ENCODE measurements around the gene PPARD. TPM values are rescaled to one million over a fixed set of nuclear protein-coding genes. Genes with fewer than 3 reads are reported as not detected.
A peak's percentile ranks its signal among the peaks of the same experiment; 100 is the strongest.

Gene PPARD
- total RNA-seq, 1 donor from 2014 or later = 9.5 TPM

GRCh38 chr6:35468181-35468979, 126.0 kb downstream of the PPARD start, which contains the start of gene RPL10A:
RPL10A (plus strand) TSS chr6:35468401; CDS start chr6:35468435, 34 bp downstream.
- DNase-seq (ENCODE audit: low read depth in 2 of 2) = peak; percentile 97 to 98

- DNase-seq (ENCODE audit: low read depth in 2 of 2) = peak in 1 of 2 donors; percentile 28
Observed at GRCh38 chr6:35468980-35469750, 126.8 kb downstream of the PPARD start.

GRCh38 chr6:35469751-35470662, 127.6 kb downstream of the PPARD start:
- DNase-seq (ENCODE audit: low read depth in 2 of 2) = peak in 1 of 2 donors; percentile 19

GRCh38 chr6:35470663-35471120, 128.3 kb downstream of the PPARD start:
- DNase-seq (ENCODE audit: low read depth in 2 of 2) = no peak

GRCh38 chr6:35471836-35472345, 129.5 kb downstream of the PPARD start:
- DNase-seq (ENCODE audit: low read depth in 2 of 2) = no peak

GRCh38 chr6:35473075-35473849, 130.9 kb downstream of the PPARD start:
- DNase-seq (ENCODE audit: low read depth in 2 of 2) = no peak

GRCh38 chr6:35473850-35474130, 131.4 kb downstream of the PPARD start:
- DNase-seq (ENCODE audit: low read depth in 2 of 2) = no peak

GRCh38 chr6:35474131-35474941, 132.0 kb downstream of the PPARD start:
- no peak for DNase-seq (ENCODE audit: low read depth in 2 of 2)

GRCh38 chr6:35474942-35475570, 132.7 kb downstream of the PPARD start:
- no peak for DNase-seq (ENCODE audit: low read depth in 2 of 2)

- DNase-seq (ENCODE audit: low read depth in 2 of 2) = no peak
Observed at GRCh38 chr6:35475573-35475972, 133.2 kb downstream of the PPARD start.

- no peak for DNase-seq (ENCODE audit: low read depth in 2 of 2)
Observed at GRCh38 chr6:35476004-35476403, 133.6 kb downstream of the PPARD start.

- DNase-seq (ENCODE audit: low read depth in 2 of 2) = no peak
Observed at GRCh38 chr6:35477028-35477427, 134.7 kb downstream of the PPARD start.

Other genes with a start within 250 kb of the PPARD start
- gene TCP11, start 201.2 kb upstream of the PPARD start, total RNA-seq = not detected in 2 replicates
- gene SCUBE3, start 128.6 kb upstream of the PPARD start, total RNA-seq = 0.60 and 0.87 TPM in 2 replicates
- 15.9 and 21.0 TPM in 2 replicates for gene ZNF76, start 82.8 kb upstream of the PPARD start, total RNA-seq
- gene DEF6, start 44.7 kb upstream of the PPARD start, total RNA-seq = 0.20 and 0.65 TPM in 2 replicates
- 8.7 and 12.7 TPM in 2 replicates for gene FANCE, start 109.8 kb downstream of the PPARD start, total RNA-seq
- gene RPL10A, start 125.8 kb downstream of the PPARD start, total RNA-seq = 1,551 and 1,794 TPM in 2 replicates
- gene TEAD3, start 154.5 kb downstream of the PPARD start, total RNA-seq = 0.20 and 0.22 TPM in 2 replicates
- not detected in 2 replicates for gene TULP1, start 170.3 kb downstream of the PPARD start, total RNA-seq

Data from lung microvascular endothelial cell (primary cell).